Esophagus squamous epithelium (tissue), 5 donors: ENCODE measurements around the gene ZNF385B. TPM values are rescaled to one million over a fixed set of nuclear protein-coding genes. Genes with fewer than 3 reads are reported as not detected.

Experiments used
- DNase-seq: peaks from one replicate; lab custom pipeline; 2025; lab: John Stamatoyannopoulos, UW
- H3K27ac ChIP-seq, 4 donors: fragments of 200-600 bp; sonication (generic); one replicate each; pipeline ENCODE4 v1.5.1; 2016 to 2019; ENCODE audit warnings: mild to moderate bottlenecking in 1 of 4
- H3K27me3 ChIP-seq, 4 donors: fragments of 200-600 bp; sonication (generic); 1 replicate in 3 of 4; 2 replicates in 1 of 4; pipeline versions ENCODE4 v1.5.1 to v1.6.0; 2017 to 2021; ENCODE audit warnings: antibody characterized with exemption in 1 of 4
- H3K36me3 ChIP-seq, 3 donors: fragments of 200-600 bp; sonication (generic); one replicate each; pipeline ENCODE4 v1.5.1; 2016 to 2019
- H3K4me1 ChIP-seq, 3 donors: fragments of 200-600 bp; sonication (generic); one replicate each; pipeline ENCODE4 v1.5.1; 2017 to 2019
- H3K4me3 ChIP-seq, 4 donors: fragments of 200-600 bp; sonication (generic); 1 replicate in 3 of 4; 2 replicates in 1 of 4; pipeline ENCODE4 v1.5.1; 2016 to 2019; ENCODE audit warnings: mild to moderate bottlenecking in 2 of 4, moderate library complexity in 1 of 4
- H3K9me3 ChIP-seq, 3 donors: fragments of 200-600 bp; sonication (generic); one replicate each; pipeline ENCODE4 v1.5.1; 2016 to 2019
- CTCF ChIP-seq, 6 experiments: fragments of 450-650 bp in 4 of 6; fragments of 200-600 bp in 2 of 6; sonication (generic) in 2 of 6; IDR thresholded peaks; one replicate each; pipeline ENCODE4 v1.5.1; 2016 to 2019; ENCODE audit warnings: antibody characterized with exemption in 6 of 6, mild to moderate bottlenecking in 4 of 6, moderate library complexity in 4 of 6
- POLR2A ChIP-seq, 4 donors: fragments of 450-650 bp; IDR thresholded peaks; one replicate each; pipeline ENCODE4 v1.6.1; 2017; ENCODE audit warnings: antibody characterized with exemption in 4 of 4, mild to moderate bottlenecking in 4 of 4, moderate library complexity in 3 of 4
- WGBS, 2 donors: methylation state at CpG; one replicate each; pipeline ENCODE4 v1.1.5; 2018; 5-methylcytosine and 5-hydroxymethylcytosine counted together
- intact Hi-C: fragments of 100-400 bp; cut with DNase I; formaldehyde crosslinking; loops from one replicate; pipeline ENCODE4 v1.15.0; 2022
- total RNA-seq, 4 donors: library from RNA; depleted of rRNA; stranded (reverse); fragments of >200 nt; gene quantifications; one replicate each; pipeline ENCODE4 v1.1.0, GENCODE V29; 2016
- donor health status: DM: yes; HTN: yes; CAD: no.

ZNF385B gene
- total RNA-seq, 4 donors from 2014 or later = 0.44 to 3.1 (median 0.44) TPM; not detected in 1

DNA sequence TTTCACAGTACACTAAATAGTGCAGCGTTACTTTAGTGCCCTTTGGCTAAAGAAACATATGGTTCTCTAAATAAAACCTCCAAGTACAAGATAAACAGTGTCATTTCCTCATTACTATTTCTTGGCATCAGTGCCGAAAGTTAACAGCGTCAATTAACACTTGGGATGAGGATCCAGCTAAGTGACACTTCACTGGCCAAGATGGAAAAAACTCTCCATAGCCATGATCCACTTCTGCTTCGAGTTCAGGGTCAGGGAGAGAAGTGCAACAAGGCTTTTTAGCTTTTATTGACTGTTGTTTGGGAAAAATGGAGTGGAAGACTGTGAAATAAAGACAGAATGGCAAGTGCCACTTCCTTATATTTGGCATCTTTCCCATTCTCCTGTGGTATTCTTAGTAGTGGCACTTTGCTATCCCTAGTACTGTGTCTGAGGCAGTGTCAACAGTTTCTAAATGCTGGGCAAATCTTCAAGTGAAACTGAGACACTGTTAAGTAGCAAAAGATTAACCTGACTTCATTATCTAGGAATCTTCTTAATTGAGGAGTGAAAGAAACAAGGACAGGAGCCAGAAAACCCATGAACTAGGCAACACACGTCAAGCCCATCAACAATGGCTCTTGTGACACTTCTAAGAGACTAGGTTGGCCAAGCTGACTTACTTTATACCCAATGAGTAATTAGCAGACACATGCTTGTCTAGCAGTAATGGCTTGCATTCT, 374.2 kb downstream of the ZNF385B start:
- no peaks in the 10 kb centered on the region for H3K27me3 ChIP-seq
- H3K9me3 ChIP-seq = no peaks in the 10 kb centered on the region
- no peaks in the 10 kb centered on the region for H3K36me3 ChIP-seq
- no peak overlapping the region for H3K27ac ChIP-seq
- H3K4me1 ChIP-seq = peaks cover 0 to 3% (median 0%) of the 10 kb centered on the region in 3 donors
- TF ChIP-seq POLR2A (IDR thresholded peaks at IDR 0.05) (no peak), CTCF (IDR thresholded peaks at IDR 0.05) (no peak)
- intact Hi-C loops = no loop called here
- DNase-seq = no peak
- 35 to 40% methylated on average over 5 of the region's 5 CpGs for WGBS, 2 donors
- no peak overlapping the region for H3K4me3 ChIP-seq

DNA sequence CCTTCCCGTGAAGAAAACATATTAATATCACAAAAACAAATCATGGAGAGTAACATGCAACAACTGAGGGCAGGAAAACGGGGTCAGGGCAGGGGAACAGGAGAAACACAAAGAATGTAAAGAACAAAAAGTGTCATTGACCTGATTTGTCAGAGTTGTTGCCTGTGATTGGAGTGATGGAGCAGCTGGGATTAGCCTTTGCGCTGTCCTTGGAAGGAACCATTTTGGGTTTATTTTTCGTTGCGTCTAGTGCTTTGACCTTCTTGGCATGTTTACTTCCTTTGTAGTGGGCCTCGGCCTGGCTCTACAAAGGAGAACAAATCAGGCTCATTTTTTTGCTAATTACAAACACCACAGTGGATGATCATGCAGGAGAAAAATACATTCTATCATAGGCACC, 378.3 kb downstream of the ZNF385B start:
- TF ChIP-seq POLR2A (IDR thresholded peaks at IDR 0.05) (no peak), CTCF (IDR thresholded peaks at IDR 0.05) (no peak)
- no peak overlapping the region for H3K27ac ChIP-seq
- intact Hi-C loops = no loop called here
- H3K36me3 ChIP-seq = no peaks in the 10 kb centered on the region
- no peaks in the 10 kb centered on the region for H3K9me3 ChIP-seq
- H3K4me1 ChIP-seq = peaks cover 0 to 3% (median 0%) of the 10 kb centered on the region in 3 donors
- no peak overlapping the region for H3K4me3 ChIP-seq
- 60 to 68% methylated on average over 6 of the region's 6 CpGs for WGBS, 2 donors
- DNase-seq = no peak
- H3K27me3 ChIP-seq = no peaks in the 10 kb centered on the region

DNA sequence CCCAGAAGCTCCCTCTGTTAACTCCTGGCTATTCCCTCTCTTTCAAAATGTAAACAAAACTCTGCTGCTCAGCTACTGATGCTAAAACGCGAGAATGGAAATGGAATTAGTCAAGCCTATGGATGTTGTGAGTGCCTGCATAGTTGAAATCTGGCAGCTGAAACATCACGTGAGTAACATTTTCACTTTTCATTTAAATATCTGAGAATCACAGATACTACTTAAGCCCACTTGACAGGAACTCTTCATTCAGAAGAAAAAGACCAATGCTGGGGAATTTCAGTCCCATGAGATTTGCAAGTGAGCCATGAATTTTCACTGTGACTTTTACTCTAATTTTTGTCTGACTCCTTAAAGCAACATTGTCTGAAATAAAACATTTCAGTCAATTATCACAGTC, 381.5 kb downstream of the ZNF385B start:
- H3K27me3 ChIP-seq = no peaks in the 10 kb centered on the region
- WGBS, 2 donors = 33 to 52% methylated on average over 3 of the region's 3 CpGs
- intact Hi-C loops = no loop called here
- DNase-seq = no peak
- H3K36me3 ChIP-seq = no peaks in the 10 kb centered on the region
- TF ChIP-seq CTCF (IDR thresholded peaks at IDR 0.05) (no peak), POLR2A (IDR thresholded peaks at IDR 0.05) (no peak)
- H3K4me1 ChIP-seq = no peaks in the 10 kb centered on the region
- no peaks in the 10 kb centered on the region for H3K9me3 ChIP-seq
- no peak overlapping the region for H3K27ac ChIP-seq
- H3K4me3 ChIP-seq = no peak overlapping the region

- intact Hi-C loops = no loop called here
- Histone ChIP-seq H3K4me1 (no peaks in the 10 kb centered on the region), H3K36me3 (no peaks in the 10 kb centered on the region), H3K27me3 (no peaks in the 10 kb centered on the region), H3K9me3 (no peaks in the 10 kb centered on the region), H3K27ac (no peak overlapping the region), H3K4me3 (no peak overlapping the region)
- TF ChIP-seq CTCF (IDR thresholded peaks at IDR 0.05) (no peak), POLR2A (IDR thresholded peaks at IDR 0.05) (no peak)
- no peak for DNase-seq
Observed at GRCh38 chr2:179478771-179479170, 382.6 kb downstream of the ZNF385B start.

DNA sequence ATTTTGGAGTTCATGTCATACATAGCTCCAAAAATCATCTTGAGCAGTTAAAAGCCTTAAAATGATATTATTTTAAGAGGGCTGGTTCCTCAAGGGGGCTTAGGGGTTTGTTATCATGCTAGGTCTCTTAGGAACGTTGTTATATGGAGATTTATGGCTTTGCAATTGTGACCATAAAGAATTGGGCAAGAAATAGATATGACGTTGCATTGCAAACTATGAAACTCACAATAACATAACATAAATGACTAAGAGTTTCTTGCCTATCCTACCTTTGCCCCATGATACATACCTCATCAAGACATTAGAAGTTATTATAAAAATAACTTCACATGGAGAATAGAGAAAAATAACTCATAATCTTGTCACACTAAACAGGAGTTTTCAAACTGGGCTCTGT, 390.4 kb downstream of the ZNF385B start:
- WGBS, 2 donors = 6 to 20% methylated on average over 2 of the region's 2 CpGs
- H3K9me3 ChIP-seq = no peaks in the 10 kb centered on the region

More for the DNA sequence above, 390.4 kb downstream of the ZNF385B start:
- TF ChIP-seq POLR2A (IDR thresholded peaks at IDR 0.05) = no peak
- no peak for TF ChIP-seq CTCF (IDR thresholded peaks at IDR 0.05)
- no peaks in the 10 kb centered on the region for H3K36me3 ChIP-seq
- no peak for DNase-seq
- intact Hi-C loops = no loop called here
- H3K27ac ChIP-seq = no peak overlapping the region
- no peaks in the 10 kb centered on the region for H3K4me1 ChIP-seq
- no peaks in the 10 kb centered on the region for H3K27me3 ChIP-seq
- H3K4me3 ChIP-seq = no peak overlapping the region
